Hematopoietic multipotent progenitor cell treated with erythropoietin and hydrocortisone succinate and interleukin-3 and kit ligand, for 15 days (in vitro differentiated cells): ENCODE data around the gene SWI5.
A peak's percentile ranks its signal among the peaks of the same experiment; 100 is the strongest.

Experiments
- DNase-seq: peaks from one replicate; pipeline ENCODE4 v3.0.0-alpha.2; 2015; ENCODE audit warnings: low spot score

SWI5 gene

DNA sequence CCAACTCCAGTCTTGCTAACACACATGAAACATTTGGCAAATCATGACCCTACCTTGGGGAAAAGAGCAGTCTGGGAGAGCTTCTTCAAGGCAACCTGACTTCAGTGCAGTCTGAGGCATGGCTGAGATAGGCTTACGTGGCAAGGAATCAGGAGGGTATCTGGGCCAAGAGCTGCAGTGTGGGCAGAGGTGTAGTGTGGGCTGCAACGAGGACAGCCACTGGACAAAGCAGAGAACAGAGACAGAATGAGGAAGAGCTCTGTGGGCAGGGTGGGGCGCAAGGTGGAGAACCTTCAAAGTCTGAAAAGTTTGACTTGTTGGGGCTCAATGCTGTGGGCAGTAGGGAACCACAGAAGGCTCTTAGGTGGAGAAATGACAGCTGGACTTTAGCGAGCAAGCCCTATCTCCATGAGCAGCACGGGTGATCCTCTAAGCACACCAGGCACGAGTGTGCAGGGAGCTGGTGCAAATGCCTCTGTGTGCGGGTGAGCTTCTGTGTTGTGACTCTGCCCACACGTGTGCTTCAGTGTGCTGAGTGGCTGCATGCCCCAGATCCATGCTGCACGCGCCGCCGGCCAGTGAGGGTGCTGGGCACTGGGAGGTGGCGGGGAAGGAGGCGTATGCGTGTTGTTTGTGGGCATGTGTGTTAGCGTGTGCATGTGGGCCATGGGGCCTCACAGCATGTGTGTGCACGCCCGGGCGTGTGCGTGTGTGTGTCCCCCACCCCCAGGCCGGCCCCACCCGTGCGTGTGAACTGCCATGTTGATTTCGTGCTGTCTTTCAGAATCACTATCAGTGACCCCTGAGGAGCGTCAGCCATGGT, 23.5 kb upstream of the SWI5 start:
- no peak for DNase-seq

DNA sequence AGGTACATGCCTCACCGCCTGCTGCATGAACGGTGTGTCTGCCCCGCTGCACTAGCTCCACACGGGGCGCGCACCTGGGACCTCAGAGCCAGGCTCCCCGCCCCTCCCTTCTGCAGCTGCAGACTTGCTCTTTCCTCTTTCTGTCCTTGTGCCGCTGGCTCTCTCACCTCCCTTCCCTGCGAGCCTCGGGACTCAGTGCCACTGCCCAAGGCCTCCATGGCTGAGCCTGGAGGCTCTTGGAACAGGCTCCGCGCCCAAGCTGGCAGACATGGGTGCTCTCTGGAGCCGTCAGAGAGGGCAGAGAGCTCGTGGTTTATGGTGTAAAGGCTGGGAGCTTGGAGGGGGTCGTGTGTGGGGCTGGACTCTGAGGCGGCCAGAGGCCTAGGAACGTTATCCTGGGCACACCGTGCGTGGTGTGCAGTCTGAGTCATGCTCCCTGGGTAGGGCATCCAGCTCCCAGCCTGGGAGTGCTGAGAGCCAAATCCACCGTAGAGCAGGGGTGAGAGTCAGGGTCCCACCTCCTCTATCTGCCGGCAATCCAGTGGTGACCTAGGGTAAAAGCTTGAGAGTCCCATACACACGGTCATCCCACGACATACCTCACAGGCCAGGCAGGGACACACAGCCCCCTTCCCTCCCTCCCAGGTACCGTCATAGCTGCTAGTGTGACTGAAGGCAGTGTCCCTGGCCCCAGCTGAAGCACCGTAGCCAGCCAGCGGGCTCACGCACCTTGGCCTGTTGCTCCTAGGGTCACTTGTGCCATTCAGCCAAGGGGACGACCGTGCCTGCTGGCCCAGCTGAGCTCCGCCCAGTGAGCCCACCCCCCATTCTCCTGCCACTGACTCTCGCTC, 22.7 kb upstream of the SWI5 start:
- DNase-seq: no peak

DNA sequence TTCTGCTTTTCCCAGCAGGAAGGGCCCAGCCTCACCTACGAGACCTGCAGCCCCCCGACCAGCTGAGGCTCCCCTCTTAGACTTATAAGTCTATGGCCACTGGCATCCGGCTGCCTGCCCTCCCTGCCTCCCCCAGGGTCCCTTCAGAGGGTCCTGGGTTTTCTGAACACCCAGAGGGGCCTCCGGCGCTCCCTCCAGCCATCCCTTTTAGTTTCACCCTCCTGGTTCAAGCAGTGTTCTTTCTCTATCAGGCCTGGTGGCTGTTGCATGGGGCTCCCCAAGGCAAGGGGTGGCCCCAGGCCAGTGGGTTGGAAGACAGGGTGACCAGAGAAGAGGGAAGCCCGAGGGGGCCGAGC, 22.1 kb upstream of the SWI5 start:
- DNase-seq: no peak

DNA sequence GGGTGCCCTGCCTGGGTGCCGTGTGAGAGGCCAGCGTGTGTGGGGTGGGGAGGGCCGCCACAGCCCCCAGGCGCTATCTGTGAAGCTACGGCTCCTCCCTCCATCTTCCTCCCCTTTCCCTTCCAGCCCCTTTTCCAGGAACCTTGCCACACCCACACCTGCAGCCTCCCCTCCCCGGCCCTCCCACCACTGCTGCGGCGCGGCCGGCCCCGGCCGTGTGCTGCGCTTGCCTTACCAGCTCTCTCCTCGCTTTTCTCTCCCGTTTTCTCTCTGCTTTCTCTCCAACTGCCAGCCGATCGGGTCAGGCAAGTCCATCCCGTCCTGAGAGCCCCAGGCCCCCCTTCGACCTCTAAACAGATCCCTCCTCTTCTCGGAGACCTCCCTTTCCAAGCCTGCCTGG, 21.7 kb upstream of the SWI5 start:
- no peak for DNase-seq

DNA sequence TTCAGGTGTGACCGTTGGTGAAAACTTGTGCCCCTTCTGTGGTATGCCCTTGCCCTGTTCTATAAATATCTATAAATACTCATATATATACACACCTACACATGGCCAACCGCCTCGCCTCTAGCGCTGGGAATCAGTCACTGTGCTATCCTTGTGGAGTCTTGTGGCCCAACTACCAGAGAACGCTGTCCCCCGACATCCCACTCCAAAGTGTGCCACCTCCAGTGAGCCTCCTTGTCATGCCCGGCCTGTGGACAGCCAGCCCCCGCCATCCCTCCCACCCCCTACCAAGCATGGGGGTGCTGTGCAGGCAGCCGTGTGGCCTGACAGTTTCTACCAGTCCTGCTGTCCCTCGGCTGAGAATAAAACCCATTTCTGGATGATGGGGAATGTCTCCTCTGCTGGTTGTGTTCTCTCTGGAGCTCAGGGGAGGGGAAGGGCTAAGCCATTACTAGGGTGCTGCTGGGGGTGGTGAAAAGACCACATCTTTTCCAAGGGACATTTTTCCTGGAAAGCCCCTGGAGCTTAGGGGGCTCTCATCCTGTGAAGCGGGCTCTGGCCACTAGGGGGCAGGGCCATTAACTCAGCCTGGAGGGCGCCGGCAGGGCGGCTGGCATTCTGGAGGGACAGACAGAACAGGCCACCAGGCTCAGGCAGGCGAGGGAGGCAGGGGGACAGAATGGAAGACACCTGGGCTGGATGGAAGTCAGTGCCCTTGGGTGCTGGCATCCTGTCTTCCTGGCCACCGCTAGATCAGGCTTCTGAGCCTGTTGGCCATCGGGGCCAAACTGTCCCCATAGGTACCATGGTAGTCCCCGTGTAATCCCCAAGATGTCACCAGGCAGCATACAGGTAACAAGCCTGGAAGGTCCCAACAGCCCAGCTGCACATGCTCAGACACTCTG, 21.0 kb upstream of the SWI5 start:
- peak; percentile 67 for DNase-seq

DNA sequence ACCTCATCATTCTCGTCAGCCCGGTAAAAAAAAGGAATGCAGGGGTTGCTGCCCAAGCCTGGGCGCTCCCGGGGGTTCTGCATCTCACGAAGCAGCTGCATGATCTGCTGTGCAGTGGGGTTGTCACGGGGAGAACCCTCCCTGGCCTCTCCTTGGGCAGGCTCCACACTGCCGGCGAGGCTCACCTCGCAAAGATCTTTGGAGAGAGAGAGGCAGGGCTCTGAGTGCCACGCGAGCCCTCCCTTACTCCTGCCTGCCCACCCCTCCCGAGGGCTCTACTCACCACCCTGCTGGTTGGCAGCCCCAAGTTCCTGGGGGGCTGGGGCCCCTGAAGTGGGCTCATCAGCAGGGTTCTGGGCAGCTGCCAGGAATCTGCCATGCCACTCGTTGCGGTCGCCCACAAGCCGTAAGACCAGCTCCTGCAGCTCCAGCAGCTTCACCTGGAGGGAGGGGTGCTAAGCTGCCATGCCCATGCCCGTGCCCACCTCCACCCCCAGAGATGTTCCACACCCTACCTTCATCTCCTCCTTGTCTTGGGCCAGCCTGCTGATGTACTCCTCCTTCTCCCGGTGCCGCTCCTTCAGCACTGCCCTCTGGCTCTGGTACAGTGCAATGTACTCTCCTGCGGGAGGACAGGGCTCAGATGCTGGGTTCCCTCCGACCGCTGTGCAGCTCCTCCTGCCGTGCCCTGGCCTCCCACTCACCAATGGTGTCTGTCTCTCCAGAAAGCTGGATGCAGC, 18.8 kb upstream of the SWI5 start:
- no peak for DNase-seq

DNA sequence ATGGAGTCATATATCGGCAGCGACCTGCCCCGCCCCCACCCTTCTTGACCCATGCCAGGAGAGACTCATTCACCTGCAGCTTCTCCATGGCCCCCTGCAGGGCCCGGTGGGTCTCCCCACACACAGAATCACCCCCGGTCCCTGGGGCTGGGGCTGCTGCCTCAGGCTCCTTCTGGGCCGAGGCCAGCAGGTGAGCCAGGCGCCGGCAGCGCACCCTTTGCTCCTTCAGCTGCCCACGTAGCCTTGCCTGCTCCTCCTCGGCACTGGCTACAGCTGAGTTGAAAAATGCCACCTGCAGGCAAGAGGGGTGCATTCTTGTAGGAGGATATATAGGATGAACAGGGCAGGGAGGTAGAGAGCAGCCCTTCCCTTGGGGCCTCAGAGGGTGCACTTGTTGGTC, 18.2 kb upstream of the SWI5 start:
- no peak for DNase-seq

DNA sequence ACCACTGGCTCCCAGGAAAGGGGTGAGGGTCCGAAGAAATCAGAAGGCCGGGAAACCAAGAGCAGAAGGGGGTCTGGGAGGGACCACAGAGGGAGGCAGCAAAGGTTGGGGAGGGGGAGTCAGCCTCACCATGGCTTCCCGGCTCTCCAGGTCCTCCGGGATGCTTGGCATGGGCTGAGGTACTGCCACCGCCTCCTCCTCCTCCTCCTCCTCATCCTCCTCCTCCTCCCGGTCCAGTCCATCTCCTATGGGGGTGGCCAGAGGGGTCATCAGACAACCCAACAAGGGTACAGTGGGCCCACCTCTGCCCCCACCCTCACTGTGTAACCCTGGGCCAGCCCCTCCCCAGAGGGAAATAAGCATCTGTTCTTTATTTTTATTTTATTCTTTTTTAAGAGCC, 17.8 kb upstream of the SWI5 start:
- no peak for DNase-seq

DNA sequence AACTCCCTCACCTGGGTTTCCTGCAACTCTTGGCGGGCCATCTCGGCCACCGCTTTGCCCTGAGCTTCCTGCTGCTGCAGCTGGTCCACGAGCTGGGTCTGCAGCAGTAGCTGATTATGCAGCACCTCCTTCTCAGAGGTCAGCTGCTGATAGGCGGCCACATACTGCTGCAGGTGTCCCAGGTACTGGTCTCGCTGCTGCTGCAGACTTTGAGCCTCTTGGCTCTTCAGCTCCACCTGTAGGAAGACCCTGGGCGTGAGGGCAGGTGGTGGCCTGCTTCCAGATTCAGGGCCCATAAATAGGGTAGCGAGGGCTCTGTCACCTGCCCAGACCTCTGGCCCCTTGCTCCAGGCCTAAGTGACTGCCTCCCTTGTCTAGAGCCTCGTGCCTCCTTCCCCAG, 16.9 kb upstream of the SWI5 start:
- DNase-seq: no peak

DNA sequence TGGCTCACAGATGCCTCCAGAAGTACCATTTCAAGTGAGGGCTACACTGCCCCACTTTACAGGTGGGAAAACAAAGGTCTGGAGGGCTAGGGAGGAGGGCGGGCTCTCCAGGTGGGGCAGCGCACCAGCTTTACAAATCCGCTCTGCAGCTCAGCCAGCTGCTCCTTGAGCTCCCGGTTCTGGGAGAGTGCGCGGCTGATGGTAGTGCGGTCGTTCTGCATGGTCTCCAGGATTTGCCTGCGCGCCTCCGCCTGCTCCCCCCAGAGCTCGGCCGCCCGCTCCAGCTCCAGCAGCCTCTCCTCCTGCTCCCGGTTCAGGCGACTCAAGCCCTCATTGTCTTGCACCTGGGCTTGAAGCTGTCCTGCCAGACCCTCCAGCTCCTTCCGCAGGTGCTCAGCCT, 15.7 kb upstream of the SWI5 start:
- DNase-seq: no peak

DNA sequence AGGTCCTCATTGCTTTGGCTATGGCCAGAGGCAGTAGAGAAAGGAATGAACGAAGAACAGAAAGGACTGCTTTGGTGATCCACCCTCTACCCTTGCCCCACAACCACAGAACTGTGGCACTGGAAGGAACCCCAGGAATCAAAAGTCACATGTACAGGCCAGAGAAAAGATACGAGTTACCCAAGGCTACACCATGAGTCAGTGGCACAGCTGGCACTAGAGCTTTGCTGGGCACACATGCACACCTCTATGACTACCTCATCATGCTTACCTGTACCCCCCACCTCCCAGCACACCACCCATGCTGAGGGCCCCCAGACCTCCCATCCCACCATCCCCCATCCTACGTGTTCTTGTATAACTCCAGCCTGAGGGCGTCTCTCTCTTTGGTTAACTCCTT, 13.4 kb upstream of the SWI5 start:
- no peak for DNase-seq

DNA sequence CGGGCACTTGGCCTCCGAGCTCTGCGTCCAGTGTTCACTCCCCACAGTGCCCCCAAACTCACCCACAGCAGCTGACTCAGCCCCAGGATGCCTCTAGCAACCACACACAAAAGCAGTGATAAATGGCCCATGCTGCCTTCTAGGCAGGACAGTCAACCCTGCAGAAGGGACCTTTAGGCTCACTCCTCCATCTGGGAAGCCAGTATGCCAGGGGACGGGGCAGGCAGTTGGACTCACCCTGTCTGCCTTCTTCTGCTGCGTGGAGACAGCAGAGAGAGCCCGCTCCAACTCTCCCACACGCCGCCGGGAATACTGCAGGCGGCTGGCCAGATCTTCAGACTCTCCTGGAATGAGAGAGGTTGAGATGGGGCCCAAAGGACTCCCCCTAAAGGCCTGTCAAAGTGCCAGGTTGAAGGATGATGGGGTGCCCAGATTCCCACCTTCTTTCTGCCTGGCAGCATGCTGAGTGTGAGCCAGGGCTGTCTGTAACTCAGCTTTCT, 10.7 kb upstream of the SWI5 start:
- DNase-seq: no peak

DNA sequence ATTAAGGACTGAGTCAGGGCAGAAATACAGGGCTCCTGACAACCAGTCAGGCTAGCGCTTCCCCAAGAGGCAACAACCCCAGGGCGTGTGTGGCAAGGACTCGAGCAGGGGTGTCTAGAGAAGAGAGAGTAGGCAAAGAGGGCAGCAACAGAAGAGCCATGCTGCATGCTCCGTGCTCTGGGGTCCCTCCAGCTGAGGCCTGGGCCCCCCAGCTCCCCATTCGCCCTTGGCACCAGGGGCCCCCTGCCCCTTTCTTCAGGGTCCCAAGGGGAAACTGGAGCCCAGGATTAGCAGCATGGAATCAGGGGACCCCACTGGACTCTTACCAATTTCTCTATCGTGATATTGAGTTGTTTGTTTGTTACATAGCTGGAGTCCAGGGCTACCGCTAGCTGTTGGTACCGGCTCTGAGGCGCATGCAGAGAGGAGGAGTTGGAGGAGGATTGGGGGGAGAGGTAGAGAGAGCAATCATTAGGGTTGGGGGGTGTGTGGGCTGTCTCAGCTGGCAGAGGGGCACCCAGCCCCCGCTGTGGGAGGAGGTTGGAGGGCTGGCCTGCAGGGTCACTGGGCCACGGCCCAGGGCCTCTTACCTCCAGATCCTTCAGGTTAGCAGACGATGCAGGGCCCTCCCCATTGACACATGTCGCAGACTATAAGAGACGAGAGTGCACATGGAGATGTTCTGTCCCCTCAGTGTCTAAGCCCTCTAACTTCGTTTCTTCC, 9.0 kb upstream of the SWI5 start:
- no peak for DNase-seq

DNA sequence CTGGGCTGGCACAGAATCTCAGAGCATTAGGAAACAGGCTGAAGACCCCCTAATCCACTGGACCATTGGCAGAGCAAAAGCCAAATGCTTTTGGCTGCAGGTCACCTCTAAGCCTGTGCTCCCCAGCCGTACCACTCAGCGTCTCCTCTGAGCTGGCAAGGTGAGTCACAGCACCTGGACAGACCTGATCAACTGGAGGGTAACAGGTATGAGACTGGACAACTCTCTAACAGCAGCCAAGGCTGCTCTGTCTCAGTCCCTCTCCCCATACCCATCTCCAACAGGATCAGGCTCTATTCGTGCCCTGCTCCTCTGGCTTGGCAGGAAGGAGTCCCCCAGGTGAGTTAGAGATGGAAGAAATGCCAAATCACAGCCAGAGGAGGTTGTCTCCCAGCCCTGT, 5.0 kb upstream of the SWI5 start:
- no peak for DNase-seq

DNA sequence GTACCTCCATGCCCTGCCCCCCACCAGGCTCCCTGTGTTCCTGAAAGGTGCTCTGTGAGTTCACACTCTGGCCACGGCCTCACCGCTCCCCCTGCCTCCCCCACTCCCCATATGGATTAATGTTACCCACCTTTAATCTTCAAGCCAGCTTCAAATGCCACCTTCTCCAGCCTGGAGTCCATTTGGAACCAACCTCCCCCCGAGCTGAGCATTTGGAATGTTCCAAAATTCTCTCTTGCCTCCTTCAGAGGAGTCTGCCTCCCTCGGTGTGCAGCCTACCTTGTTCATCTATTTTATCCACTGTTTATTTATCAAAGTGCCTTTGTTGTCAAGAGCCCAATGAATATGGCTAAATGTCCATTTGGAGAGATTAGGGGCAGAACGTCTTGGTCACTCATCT, 4.6 kb upstream of the SWI5 start:
- DNase-seq: no peak

DNA sequence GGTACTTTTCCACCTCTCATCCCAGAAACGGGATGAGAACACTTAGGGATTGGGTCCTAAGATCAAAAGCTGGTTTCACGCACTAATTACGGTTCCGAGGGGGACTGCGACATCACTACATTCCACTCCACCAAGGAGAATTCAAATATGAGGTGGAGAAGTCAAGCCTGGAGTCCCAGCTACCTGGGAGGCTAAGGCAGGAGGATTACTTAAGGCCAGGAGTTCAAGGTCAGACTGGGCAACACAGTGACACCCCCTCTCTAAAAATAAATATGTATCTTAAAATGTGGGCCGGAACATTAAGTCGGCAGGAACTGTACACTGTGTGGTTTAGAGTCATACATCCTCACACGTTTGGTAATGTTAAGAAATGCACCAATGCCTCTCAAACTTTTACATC, 1.8 kb upstream of the SWI5 start:
- DNase-seq: no peak

DNA sequence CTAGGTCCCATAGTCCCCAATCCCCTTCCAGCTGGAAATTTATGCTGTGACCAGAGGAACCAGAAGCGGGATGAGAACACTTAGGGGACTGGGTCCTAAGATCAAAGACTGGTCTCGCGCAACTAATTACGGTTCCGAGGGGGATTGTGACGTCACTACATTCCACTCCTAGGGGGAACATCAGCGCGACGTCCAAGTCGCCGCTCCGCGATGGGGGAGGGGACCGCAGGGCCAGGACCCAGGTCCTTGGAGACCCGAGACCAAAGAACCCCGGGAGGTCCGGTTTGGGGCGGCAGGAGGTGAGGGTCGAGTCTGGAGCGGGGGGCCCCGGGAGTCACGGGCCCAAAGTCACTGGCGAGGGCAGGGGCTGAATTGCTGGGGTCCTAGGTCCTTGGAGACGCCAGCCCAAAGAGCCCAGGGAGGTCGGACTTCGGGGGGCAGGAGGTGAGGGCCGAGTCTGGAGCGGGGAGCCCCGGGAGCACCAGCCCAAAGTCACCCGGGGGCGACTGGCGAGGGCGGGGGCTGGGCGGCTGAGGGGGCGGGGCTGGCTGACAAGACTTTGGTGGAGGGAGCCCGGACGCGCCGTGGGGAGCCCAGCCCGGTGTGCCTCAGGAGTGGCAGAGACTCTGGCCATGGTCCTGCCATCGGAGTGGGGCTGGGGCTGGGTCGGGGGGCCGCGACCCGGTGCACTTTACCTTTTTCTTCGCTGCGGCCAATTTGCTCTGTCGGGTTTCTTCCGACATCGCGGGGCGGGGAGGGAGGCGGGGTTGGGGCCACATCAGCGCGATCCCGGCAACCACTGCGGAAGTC, 673 bp upstream of the SWI5 start, which contains the start of gene GOLGA2:
Gene GOLGA2, minus strand, starts transcription at position 810 of the 810 bp plus-strand sequence. Its CDS starts 31 bp downstream, at position 779.
- DNase-seq: peak; percentile 20

DNA sequence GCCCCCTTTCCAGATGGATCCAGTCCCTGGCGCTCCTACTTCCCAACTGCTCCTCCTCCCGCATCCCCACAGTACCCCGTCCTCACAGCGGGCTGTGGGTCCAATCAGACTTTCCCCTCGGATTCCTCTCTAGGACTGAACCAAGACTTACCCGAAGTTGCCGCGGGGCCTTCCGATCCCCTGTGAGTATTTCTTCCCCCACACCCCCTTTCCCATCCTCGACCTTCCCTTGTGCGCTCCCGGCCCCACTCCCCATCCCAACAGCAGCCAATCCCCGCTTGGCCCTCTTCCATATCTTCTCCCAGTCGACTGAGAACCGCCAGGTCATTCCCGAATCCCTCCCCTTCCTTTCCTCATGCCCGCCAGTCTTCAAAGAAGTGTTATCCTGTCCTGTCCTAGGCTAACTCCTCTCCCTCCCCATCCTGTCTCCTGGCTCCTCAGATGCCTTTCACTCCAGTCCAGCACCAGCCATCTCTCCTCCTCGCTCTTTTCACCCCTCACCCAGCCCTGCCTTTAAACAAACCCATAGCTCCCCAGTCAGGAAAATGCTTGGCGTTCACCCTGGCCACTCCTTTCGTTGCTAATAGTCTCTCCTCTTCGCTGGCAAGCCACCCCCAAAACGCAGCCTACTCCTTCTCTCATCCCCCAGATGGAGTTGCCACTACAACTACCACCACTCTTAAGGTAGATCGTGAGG, 646 bp downstream of the SWI5 start:
- DNase-seq: no peak
